ENCODE measurements around the gene LECT2. TPM values are rescaled to one million over a fixed set of nuclear protein-coding genes. Genes with fewer than 3 reads are reported as not detected.

The LECT2 gene
- total and polyA plus RNA-seq, 10 donors, result not detected

DNA sequence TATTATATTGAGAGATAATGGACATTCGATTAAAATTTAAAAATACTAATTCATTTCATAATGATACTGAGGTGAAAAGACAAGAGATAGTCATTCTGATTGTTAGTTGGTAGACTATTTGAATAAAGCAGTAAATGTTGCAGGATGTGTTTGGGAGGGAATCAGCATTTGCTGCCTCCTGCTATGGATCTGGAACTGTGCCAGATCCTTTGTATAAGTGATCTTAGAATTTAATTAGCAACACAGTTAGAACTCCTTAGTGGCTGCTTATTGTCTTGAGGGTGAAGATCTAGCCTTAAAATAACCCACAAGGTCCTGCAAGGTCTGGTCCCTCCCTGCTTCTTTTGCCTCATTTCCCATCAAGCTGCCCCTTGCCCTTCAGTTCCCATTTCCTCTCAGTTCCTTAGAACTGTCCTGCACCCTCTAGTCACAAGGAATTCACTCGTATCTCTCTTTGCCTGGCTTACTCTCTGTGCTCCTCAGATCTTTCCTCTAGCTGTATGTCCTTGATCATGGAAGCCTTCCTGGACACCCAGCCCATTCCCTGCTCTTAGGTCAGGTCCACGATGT lies 12.5 kb downstream of the LECT2 start:
- Histone ChIP-seq H3K9me3 (no peaks in the 10 kb centered on the region), H3K4me1 (no peaks in the 10 kb centered on the region), H3K36me3 (no peaks in the 10 kb centered on the region), H3K27ac (no peak overlapping the region), H3K4me3 (no peak overlapping the region), H3K27me3 (replicated peaks in 1 of 7) (peaks cover 0 to 8% (median 0%) of the 10 kb centered on the region in 7 donors)
- intact Hi-C loops (cut with DNase I; ENCODE audit: low total_unique reads), result loop anchor here (10.0 kb wide), 2 partner anchors 233 to 273 kb away; no protein-coding TSS in a partner anchor
- TF ChIP-seq POLR2AphosphoS5 (IDR thresholded peaks at IDR 0.05) (no peak), POLR2A (IDR thresholded peaks at IDR 0.05) (no peak)
- TF ChIP-seq, protein P1, sequence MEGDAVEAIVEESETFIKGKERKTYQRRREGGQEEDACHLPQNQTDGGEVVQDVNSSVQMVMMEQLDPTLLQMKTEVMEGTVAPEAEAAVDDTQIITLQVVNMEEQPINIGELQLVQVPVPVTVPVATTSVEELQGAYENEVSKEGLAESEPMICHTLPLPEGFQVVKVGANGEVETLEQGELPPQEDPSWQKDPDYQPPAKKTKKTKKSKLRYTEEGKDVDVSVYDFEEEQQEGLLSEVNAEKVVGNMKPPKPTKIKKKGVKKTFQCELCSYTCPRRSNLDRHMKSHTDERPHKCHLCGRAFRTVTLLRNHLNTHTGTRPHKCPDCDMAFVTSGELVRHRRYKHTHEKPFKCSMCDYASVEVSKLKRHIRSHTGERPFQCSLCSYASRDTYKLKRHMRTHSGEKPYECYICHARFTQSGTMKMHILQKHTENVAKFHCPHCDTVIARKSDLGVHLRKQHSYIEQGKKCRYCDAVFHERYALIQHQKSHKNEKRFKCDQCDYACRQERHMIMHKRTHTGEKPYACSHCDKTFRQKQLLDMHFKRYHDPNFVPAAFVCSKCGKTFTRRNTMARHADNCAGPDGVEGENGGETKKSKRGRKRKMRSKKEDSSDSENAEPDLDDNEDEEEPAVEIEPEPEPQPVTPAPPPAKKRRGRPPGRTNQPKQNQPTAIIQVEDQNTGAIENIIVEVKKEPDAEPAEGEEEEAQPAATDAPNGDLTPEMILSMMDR (IDR thresholded peaks at IDR 0.05 in 8 of 11, conservative IDR thresholded peaks at IDR 0.05 in 3 of 11), result no peak
- WGBS, 5 donors, result 54 to 74% (median 63%) methylated on average over 3 of the region's 3 CpGs
- DNase-seq, result no peak

- Histone ChIP-seq H3K4me3 (no peak overlapping the region), H3K4me1 (no peaks in the 10 kb centered on the region), H3K27ac (no peak overlapping the region), H3K36me3 (no peaks in the 10 kb centered on the region), H3K9me3 (no peaks in the 10 kb centered on the region), H3K27me3 (replicated peaks in 1 of 7) (peaks cover 0 to 8% (median 0%) of the 10 kb centered on the region in 7 donors)
- 76 to 82% (median 80%) methylated on average over 2 of the region's 2 CpGs for WGBS, 5 donors
- TF ChIP-seq POLR2AphosphoS5 (IDR thresholded peaks at IDR 0.05), result no peak
- TF ChIP-seq, protein P1 (IDR thresholded peaks at IDR 0.05 in 8 of 11, conservative IDR thresholded peaks at IDR 0.05 in 3 of 11), result no peak
- TF ChIP-seq POLR2A (IDR thresholded peaks at IDR 0.05), result no peak
- intact Hi-C loops (cut with DNase I; ENCODE audit: low total_unique reads), result loop anchor here (10.0 kb wide), 2 partner anchors 233 to 273 kb away; no protein-coding TSS in a partner anchor
- DNase-seq, result no peak
Observed at GRCh38 chr5:135941711-135942110, 13.1 kb downstream of the LECT2 start.

DNA sequence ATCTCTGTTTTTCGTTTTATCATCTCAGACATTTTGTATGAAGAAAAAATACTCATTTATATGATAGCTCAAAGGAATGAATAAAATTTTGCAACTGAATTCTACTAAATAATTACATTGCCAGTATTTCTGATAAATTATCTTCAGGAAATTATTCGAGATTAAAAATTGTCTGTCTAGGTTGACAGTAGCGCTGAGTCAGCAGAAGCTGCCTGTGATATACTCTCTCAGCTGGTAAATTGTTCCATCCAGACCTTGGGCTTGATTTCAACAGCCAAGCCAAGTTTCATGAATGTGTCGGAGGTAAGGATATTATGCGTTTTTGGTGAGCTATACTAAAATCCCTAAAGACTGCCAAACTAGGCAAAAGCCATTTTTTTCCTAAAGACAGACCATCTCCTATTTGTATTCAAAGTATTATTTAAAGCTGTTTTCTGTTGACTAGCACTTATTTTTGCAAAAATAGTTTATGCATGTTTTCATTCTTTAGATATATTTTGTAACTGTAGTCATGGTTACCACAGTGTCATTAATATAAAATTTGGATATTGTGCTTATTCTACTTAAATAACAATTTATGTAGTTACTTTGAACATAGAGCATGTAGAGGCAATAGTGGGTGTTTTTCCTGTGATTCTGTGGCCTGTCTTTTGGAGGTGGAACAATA lies 17.4 kb downstream of the LECT2 start:
- Histone ChIP-seq H3K27me3 (replicated peaks in 1 of 7) (peaks cover 0 to 38% (median 3%) of the 10 kb centered on the region in 7 donors), H3K9me3 (no peaks in the 10 kb centered on the region), H3K4me3 (no peak overlapping the region), H3K27ac (no peak overlapping the region), H3K36me3 (no peaks in the 10 kb centered on the region), H3K4me1 (no peaks in the 10 kb centered on the region)
- TF ChIP-seq POLR2AphosphoS5 (IDR thresholded peaks at IDR 0.05) (no peak), POLR2A (IDR thresholded peaks at IDR 0.05) (no peak)
- TF ChIP-seq, protein P1 (IDR thresholded peaks at IDR 0.05 in 8 of 11, conservative IDR thresholded peaks at IDR 0.05 in 3 of 11), result no peak
- 56 to 78% (median 72%) methylated on average over 5 of the region's 5 CpGs for WGBS, 5 donors
- intact Hi-C loops (cut with DNase I; ENCODE audit: low total_unique reads), result no loop called here
- no peak for DNase-seq

GRCh38 chr5:135934939-135935338 lies 19.8 kb downstream of the LECT2 start:
- Histone ChIP-seq H3K36me3 (no peaks in the 10 kb centered on the region), H3K27me3 (replicated peaks in 1 of 7) (peaks cover 0 to 62% (median 21%) of the 10 kb centered on the region in 7 donors), H3K4me3 (no peak overlapping the region), H3K27ac (no peak overlapping the region), H3K9me3 (no peaks in the 10 kb centered on the region), H3K4me1 (peaks cover 0 to 11% (median 9%) of the 10 kb centered on the region in 6 donors)
- intact Hi-C loops (cut with DNase I; ENCODE audit: low total_unique reads), result no loop called here
- TF ChIP-seq POLR2AphosphoS5 (IDR thresholded peaks at IDR 0.05) (no peak), POLR2A (IDR thresholded peaks at IDR 0.05) (no peak)
- TF ChIP-seq, protein P1 (IDR thresholded peaks at IDR 0.05 in 8 of 11, conservative IDR thresholded peaks at IDR 0.05 in 3 of 11), result no peak
- WGBS, 5 donors, result 70 to 88% (median 77%) methylated on average over 3 of the region's 3 CpGs
- DNase-seq, result no peak

All from spleen (tissue), 11 donors.